MM.1S (cell line): ENCODE data around the gene REC8.

ENCODE experiments used
- CTCF ChIP-seq: fragments of 300-600 bp; sonication (generic); IDR thresholded peaks from 2 replicates; pipeline ENCODE4 v1.5.1; 2016; ENCODE audit warnings: antibody characterized with exemption, low read length, mixed read lengths
- EZH2 ChIP-seq: fragments of 300-600 bp; sonication (generic); optimal IDR thresholded peaks from 2 replicates; pipeline ENCODE3; 2017; ENCODE audit warnings: low read depth, mild to moderate bottlenecking, antibody characterized with exemption, low read length, mixed read lengths
- EZH2phosphoT487 ChIP-seq: fragments of 300-600 bp; sonication (generic); IDR thresholded peaks from 2 replicates; pipeline ENCODE4 v1.6.1; 2018; ENCODE audit warnings: antibody characterized with exemption, low read length

GRCh38 chr14:24150061-24150460, 21.8 kb upstream of the REC8 start:
- TF ChIP-seq EZH2 (no peak), CTCF (no peak), EZH2phosphoT487 (no peak)
